K562 (cell line): Measurements from ENCODE around the gene GPR152. TPM values are rescaled to one million over a fixed set of nuclear protein-coding genes. Genes with fewer than 3 reads are reported as not detected.

ENCODE experiments used
- ATF7 ChIP-seq: fragments of 450-650 bp; IDR thresholded peaks from 2 replicates; pipeline ENCODE4 v1.7.1; 2014; ENCODE audit warnings: mild to moderate bottlenecking, moderate library complexity
- CREB5 ChIP-seq: fragments of 250-450 bp; sonication (Bioruptor Pico); IDR thresholded peaks from 2 replicates; pipeline ENCODE4 v1.5.0; 2020; ENCODE audit warnings: mild to moderate bottlenecking
- GATAD2B ChIP-seq: fragments of 450-650 bp; IDR thresholded peaks from 2 replicates; pipeline ENCODE4 v1.6.1; 2017; ENCODE audit warnings: mild to moderate bottlenecking, borderline replicate concordance
- IRF2 ChIP-seq: sonication (generic); formaldehyde crosslinking; IDR thresholded peaks from 2 replicates; pipeline ENCODE4 v1.8.1; 2022; ENCODE audit warnings: mild to moderate bottlenecking, missing genetic modification reagents
- JUN ChIP-seq, 2 experiments: sonication (generic) in 1 of 2; formaldehyde crosslinking in 1 of 2; IDR thresholded peaks; 2 replicates each; pipeline versions ENCODE4 v1.6.1 to v1.8.0; 2012 to 2022; ENCODE audit warnings: borderline replicate concordance in 2 of 2, mild to moderate bottlenecking in 2 of 2, improper control_type of control experiment in 1 of 2, low read depth in 1 of 2, low read length in 1 of 2, missing genetic modification reagents in 1 of 2
- NCOA6 ChIP-seq: fragments of 450-650 bp; IDR thresholded peaks from 2 replicates; pipeline ENCODE4 v1.6.1; 2017; ENCODE audit warnings: mild to moderate bottlenecking
- NFYB ChIP-seq: IDR thresholded peaks from 2 replicates; pipeline ENCODE4 v1.6.1; 2011; ENCODE audit warnings: mild to moderate bottlenecking, moderate library complexity; ENCODE audit not compliant: insufficient read length; ENCODE audit errors: extremely low read depth
- RNF219 ChIP-seq: fragments of 250-450 bp; sonication (Bioruptor Pico); IDR thresholded peaks from 2 replicates; pipeline ENCODE4 v1.5.0; 2022; ENCODE audit warnings: mild to moderate bottlenecking
- SMAD4 ChIP-seq: fragments of 250-450 bp; sonication (Bioruptor Pico); conservative IDR thresholded peaks from 2 replicates; pipeline ENCODE4 v1.8.0; 2021; ENCODE audit warnings: inconsistent platforms, mild to moderate bottlenecking, moderate library complexity
- SNIP1 ChIP-seq: fragments of 450-650 bp; IDR thresholded peaks from 2 replicates; pipeline ENCODE4 v1.7.1; 2017; ENCODE audit warnings: low read depth, mild to moderate bottlenecking
- SRSF9 ChIP-seq: fragments of 200-400 bp; formaldehyde crosslinking; IDR thresholded peaks from 2 replicates; pipeline ENCODE4 v1.6.1; 2017; ENCODE audit warnings: low read depth, low read length, borderline replicate concordance
- U2AF1 ChIP-seq: fragments of 200-400 bp; formaldehyde crosslinking; optimal IDR thresholded peaks from 2 replicates; pipeline ENCODE3; 2017; ENCODE audit warnings: mild to moderate bottlenecking, low read depth, low read length, moderate library complexity
- WHSC1 ChIP-seq: IDR thresholded peaks from one replicate; pipeline ENCODE4 v1.6.1; 2012; ENCODE audit warnings: low read length, control low read depth, inconsistent platforms
- XRCC4 ChIP-seq: IDR thresholded peaks from one replicate; pipeline ENCODE4 v1.6.1; 2011; ENCODE audit not compliant: insufficient read depth, insufficient read length; ENCODE audit errors: extremely low read depth
- ZNF224 ChIP-seq: sonication (generic); formaldehyde crosslinking; IDR thresholded peaks from 2 replicates; pipeline ENCODE4 v1.8.0; 2022; ENCODE audit warnings: mild to moderate bottlenecking, missing genetic modification reagents
- polyA plus RNA-seq, 8 experiments: library from polyadenylated mRNA; depleted of rRNA in 4 of 8; stranded (reverse) in 5 of 8; unstranded in 3 of 8; fragments of >200 nt; fragmentation: Nextera tagmentation in 2 of 8; fragmentation: Illumina TruSeq in 1 of 8; extraction: Ambion mirVana in 2 of 8; extraction: Trizol in 1 of 8; gene quantifications; 2 replicates each; pipeline versions ENCODE4 v1.2.1 to v1.2.3, GENCODE V29; 2011 to 2014; ENCODE audit warnings: inconsistent platforms in 1 of 8, missing spikeins in 1 of 8
- total RNA-seq, 7 experiments: library from RNA; depleted of rRNA in 6 of 7; stranded (reverse); fragments of >200 nt in 6 of 7; fragmentation: Illumina TruSeq in 2 of 7; extraction: Trizol in 2 of 7; gene quantifications; 2 replicates each; pipeline versions ENCODE4 v1.2.1 to v1.2.3, GENCODE V29; 2011 to 2021; ENCODE audit warnings: low replicate concordance in 1 of 7
- TF ChIP-seq, protein P1 (sequence below): fragments of 250-450 bp; sonication (Bioruptor Pico); IDR thresholded peaks from 2 replicates; pipeline ENCODE4 v1.6.1; 2021; ENCODE audit warnings: mild to moderate bottlenecking
- TF ChIP-seq, protein P2 (sequence below): fragments of 450-650 bp; IDR thresholded peaks from 2 replicates; pipeline ENCODE4 v1.7.0; 2016; ENCODE audit warnings: borderline replicate concordance
- TF ChIP-seq, protein P3 (sequence below): fragments of 450-650 bp; formaldehyde crosslinking; IDR thresholded peaks from 2 replicates; pipeline ENCODE4 v1.4.0; 2022; ENCODE audit warnings: missing genetic modification characterization
- TF ChIP-seq, protein P4 (sequence below): IDR thresholded peaks from 2 replicates; pipeline ENCODE4 v1.6.1; 2014; ENCODE audit warnings: antibody characterized with exemption

Gene GPR152
- total and polyA plus RNA-seq, 9 of the 15 experiments (the other 6 are each of a cell fraction or from before 2014, with no cell fraction given): not detected

DNA sequence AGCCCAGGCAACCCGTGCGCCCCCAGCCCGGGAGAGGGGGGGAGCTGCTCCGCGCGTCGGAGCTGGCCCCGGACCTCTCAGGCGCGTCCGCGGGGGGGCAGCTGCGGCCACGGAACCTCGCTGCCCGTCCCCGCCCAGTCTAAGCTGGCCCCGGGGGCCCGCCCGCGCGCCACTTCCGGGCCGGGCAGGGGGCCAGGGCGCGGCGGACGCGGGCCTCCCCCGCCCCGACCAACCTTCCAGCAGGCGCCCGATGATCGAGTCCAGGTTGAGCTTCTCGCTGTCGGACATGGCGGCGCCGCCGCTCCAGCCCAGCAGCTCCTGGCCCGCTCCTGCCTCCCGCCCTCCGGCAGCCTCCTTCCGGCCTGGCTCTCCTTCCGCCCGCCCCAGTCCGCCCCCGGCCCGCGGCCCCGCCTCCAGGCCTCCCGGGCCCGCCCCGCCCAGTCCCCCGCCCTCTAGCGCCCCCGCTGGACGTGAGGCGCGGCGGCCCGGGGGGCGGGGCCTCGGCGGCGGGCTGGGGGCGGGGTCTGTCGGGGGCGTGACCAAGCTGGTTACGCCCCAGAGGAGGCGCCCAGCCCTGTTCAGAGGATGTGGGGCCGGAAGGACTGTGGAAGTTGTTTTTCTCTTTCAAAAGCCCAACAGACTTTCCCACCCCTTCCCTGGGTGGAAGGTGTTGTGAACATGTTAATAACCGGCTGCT lies 50.9 kb downstream of the GPR152 start, which contains the start of gene PPP1CA (continued):
- 0 out of 2 replicates have a peak, but pooled peaks have one; percentile 13 for TF ChIP-seq JUN (IDR thresholded peaks at IDR 0.05; ENCODE audit: borderline replicate concordance, low read depth, low read length)
- no peak for TF ChIP-seq JUN (CRISPR knock-in tag; IDR thresholded peaks at IDR 0.05; ENCODE audit: borderline replicate concordance)
- TF ChIP-seq, protein P1, sequence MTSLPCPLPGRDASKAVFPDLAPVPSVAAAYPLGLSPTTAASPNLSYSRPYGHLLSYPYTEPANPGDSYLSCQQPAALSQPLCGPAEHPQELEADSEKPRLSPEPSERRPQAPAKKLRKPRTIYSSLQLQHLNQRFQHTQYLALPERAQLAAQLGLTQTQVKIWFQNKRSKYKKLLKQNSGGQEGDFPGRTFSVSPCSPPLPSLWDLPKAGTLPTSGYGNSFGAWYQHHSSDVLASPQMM (CRISPR knock-in tag): no peak
- TF ChIP-seq RNF219 (CRISPR knock-in tag): no peak
- no peak for TF ChIP-seq NCOA6
- TF ChIP-seq NFYB: no peak
- TF ChIP-seq, protein P2, sequence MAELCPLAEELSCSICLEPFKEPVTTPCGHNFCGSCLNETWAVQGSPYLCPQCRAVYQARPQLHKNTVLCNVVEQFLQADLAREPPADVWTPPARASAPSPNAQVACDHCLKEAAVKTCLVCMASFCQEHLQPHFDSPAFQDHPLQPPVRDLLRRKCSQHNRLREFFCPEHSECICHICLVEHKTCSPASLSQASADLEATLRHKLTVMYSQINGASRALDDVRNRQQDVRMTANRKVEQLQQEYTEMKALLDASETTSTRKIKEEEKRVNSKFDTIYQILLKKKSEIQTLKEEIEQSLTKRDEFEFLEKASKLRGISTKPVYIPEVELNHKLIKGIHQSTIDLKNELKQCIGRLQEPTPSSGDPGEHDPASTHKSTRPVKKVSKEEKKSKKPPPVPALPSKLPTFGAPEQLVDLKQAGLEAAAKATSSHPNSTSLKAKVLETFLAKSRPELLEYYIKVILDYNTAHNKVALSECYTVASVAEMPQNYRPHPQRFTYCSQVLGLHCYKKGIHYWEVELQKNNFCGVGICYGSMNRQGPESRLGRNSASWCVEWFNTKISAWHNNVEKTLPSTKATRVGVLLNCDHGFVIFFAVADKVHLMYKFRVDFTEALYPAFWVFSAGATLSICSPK: no peak
- TF ChIP-seq SNIP1: no peak
- TF ChIP-seq ATF7: peak; percentile 73
- TF ChIP-seq ZNF224 (CRISPR knock-in tag): no peak
- no peak for TF ChIP-seq XRCC4
- peak; percentile 62 for TF ChIP-seq SMAD4 (CRISPR knock-in tag)
- TF ChIP-seq, protein P3, sequence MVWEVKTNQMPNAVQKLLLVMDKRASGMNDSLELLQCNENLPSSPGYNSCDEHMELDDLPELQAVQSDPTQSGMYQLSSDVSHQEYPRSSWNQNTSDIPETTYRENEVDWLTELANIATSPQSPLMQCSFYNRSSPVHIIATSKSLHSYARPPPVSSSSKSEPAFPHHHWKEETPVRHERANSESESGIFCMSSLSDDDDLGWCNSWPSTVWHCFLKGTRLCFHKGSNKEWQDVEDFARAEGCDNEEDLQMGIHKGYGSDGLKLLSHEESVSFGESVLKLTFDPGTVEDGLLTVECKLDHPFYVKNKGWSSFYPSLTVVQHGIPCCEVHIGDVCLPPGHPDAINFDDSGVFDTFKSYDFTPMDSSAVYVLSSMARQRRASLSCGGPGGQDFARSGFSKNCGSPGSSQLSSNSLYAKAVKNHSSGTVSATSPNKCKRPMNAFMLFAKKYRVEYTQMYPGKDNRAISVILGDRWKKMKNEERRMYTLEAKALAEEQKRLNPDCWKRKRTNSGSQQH: no peak
- TF ChIP-seq WHSC1: no peak
- no peak for TF ChIP-seq CREB5 (CRISPR knock-in tag)
- TF ChIP-seq, protein P4, sequence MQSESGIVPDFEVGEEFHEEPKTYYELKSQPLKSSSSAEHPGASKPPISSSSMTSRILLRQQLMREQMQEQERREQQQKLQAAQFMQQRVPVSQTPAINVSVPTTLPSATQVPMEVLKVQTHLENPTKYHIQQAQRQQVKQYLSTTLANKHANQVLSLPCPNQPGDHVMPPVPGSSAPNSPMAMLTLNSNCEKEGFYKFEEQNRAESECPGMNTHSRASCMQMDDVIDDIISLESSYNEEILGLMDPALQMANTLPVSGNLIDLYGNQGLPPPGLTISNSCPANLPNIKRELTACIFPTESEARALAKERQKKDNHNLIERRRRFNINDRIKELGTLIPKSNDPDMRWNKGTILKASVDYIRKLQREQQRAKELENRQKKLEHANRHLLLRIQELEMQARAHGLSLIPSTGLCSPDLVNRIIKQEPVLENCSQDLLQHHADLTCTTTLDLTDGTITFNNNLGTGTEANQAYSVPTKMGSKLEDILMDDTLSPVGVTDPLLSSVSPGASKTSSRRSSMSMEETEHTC: no peak
- TF ChIP-seq GATAD2B: peak; percentile 90
- TF ChIP-seq U2AF1: no peak
- TF ChIP-seq SRSF9: no peak
- no peak for TF ChIP-seq IRF2
